RWPE1 (cell line): ENCODE results near the gene KCNQ1.

Source experiments
- CTCF ChIA-PET: fragments of 350-600 bp; sonication (Branson Sonifier 250); formaldehyde crosslinking; extraction: SDS; loops from one replicate; lab custom pipeline; 2021; lab: Yijun Ruan, JAX
- POLR2A ChIA-PET: fragments of 400-600 bp; formaldehyde crosslinking; extraction: SDS; loops from one replicate; lab custom pipeline; 2020; ENCODE audit warnings: antibody characterized with exemption; ENCODE audit not compliant: low non-redundant PET; lab: Yijun Ruan, JAX
- DNase-seq: peaks from one replicate; pipeline ENCODE4 v3.0.0; 2012; ENCODE audit warnings: low spot score
- H3K27ac ChIP-seq: fragments of 450-650 bp; 2 replicates; pipeline ENCODE4 v1.5.1; 2017
- CTCF ChIP-seq: fragments of 450-650 bp; conservative IDR thresholded peaks from 2 replicates; pipeline ENCODE4 v1.5.1; 2017; ENCODE audit warnings: low read depth, mild to moderate bottlenecking

KCNQ1 gene

GRCh38 chr11:2511421-2512369 is 66.9 kb downstream of the KCNQ1 start:
- no peak overlapping the region for H3K27ac ChIP-seq
- no peak for DNase-seq
- CTCF ChIA-PET = no interaction called here
- POLR2A ChIA-PET = no interaction called here
- TF ChIP-seq CTCF = no peak

GRCh38 chr11:2512431-2513407 is 67.9 kb downstream of the KCNQ1 start:
- ChIA-PET POLR2A (no interaction called here), CTCF (no interaction called here)
- DNase-seq = no peak
- H3K27ac ChIP-seq = no peak overlapping the region
- TF ChIP-seq CTCF = no peak

DNA sequence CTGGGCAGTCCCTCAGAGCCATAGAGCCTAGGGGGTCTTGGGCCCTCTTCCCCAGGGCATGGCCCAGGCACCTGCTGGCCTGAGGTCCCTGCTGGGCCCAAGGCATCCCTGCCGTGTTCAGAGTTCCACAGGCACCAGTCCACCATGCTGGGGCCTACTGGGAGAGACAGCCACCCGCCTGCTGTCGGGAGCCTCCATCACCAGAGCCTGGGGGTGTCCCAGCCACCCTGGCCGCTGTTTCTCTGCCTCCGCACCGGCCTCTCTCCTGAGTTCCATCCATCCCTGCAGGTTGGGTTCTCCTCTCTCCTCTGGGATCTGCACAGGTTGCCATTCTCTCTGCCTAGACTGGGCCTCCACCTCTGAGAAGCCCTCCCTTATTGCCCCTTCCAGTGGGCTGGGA is 68.6 kb downstream of the KCNQ1 start:
- ChIA-PET CTCF (no interaction called here), POLR2A (no interaction called here)
- no peak for TF ChIP-seq CTCF
- no peak overlapping the region for H3K27ac ChIP-seq
- DNase-seq = no peak

GRCh38 chr11:2515401-2516275 is 70.8 kb downstream of the KCNQ1 start:
- ChIA-PET CTCF (interaction anchor here (0.8 kb wide), 1 partner anchor 95 kb away, joined by 5 read pairs; no protein-coding TSS in a partner anchor), POLR2A (no interaction called here)
- no peak overlapping the region for H3K27ac ChIP-seq
- no peak for DNase-seq
- TF ChIP-seq CTCF = no peak

DNA sequence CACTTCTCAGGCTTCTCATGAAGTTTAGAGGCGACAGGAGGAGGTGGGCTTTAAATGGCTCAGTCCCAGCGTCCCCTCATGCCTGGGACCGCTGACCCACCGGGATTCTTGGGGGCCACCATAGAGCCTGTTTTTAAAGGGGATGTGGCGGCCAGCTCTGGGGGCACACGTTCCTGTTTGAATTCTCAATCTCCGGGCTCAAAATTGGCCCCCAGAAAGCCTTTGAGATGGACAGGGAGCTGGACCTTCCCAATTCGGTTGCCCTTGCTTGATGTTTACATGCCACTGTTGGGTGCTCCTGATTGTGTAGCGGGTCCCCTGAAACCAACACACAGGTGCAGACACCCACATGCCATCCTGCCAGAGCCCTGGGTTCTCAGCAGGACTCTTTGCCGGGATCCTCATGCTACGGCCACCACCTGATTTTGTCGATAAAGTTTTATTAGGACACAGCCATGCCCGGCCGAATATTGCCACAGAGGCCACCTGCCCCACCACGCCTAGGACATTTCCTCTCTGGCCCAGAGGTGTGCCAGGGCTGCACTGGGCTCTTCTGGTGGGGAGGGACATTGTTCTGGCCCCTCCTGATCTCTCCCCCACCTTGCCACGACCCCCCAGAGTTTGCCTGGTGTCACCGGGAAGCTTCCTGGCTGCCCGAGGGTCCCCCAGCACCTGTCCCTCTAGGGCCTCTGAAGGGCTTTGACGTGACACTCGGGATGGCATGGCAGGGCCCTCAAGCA is 71.6 kb downstream of the KCNQ1 start:
- no peak for DNase-seq
- no peak for TF ChIP-seq CTCF
- CTCF ChIA-PET = interaction anchor here (0.8 kb wide), 1 partner anchor 95 kb away, joined by 5 read pairs; no protein-coding TSS in a partner anchor
- POLR2A ChIA-PET = no interaction called here
- no peak overlapping the region for H3K27ac ChIP-seq
